SW 1271 (cell line): Measurements from ENCODE around the gene CCDC87.
"Not testable (repeated sequence)": the region's sequence is repeated elsewhere in the genome, so short reads cannot be mapped to it uniquely, and the experiment has no call there.

Source experiments
- DNase-seq, 2 experiments: peaks; one replicate each; lab custom pipeline; 2025; lab: John Stamatoyannopoulos, UW

The CCDC87 gene

DNA sequence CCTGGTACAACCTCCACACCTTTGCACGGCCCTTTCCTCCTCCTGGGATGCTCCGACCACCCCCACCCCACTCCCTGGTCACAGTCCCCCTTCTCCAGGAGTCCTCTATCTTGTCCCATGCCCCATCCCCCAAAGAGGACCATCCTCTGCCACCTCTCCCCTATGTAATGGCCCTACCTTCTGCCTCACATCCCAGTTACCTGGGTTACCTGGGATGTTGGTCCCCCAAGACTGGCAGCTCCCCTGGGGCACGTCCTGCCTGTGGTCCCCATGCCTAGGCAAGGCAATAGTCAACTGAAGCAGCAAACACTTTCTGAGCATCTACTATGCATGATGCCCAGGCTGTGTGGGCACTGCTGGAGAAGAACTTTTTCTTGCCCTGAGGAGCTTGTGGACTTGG lies 37.4 kb downstream of the CCDC87 start:
- DNase-seq: no peak

DNA sequence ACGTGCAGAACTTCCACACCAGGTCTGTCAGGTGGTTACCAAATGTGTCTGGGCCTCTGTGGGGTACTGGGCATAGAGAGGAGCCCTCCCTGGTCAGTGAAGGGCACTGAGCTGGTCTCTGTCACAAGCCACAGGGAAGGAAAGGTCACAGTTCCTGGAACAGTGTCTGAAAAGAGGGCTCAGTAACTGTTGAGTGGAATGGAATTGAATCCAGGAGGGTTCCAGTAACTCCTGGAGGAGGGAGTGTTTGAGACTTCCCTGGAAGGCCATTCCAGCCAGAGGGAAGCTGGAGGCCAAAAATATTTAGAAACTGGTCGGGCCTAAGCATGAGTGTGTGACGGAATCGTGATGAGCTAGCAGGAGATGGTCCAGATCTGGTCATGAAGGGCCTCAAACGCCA lies 38.3 kb downstream of the CCDC87 start:
- no peak for DNase-seq

DNA sequence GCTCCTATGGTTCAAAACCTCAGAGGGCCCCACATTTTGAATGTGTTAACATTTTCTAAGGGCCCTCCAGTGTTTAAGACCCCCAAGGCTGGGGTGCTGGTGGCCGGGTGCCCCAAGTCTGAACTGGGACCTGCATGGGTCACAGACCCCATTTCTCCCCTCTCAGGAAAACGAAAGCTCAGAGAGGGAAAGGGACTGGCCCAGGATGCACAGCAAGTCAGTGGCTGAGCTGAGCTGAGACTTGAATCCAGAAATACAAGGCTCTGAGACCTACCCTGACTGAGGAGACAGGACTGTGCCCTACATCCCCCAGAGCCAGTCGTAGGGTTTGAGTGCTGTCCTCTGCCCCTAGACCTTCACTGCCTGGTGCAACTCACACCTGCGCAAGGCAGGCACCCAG lies 42.0 kb downstream of the CCDC87 start:
- no peak for DNase-seq

DNA sequence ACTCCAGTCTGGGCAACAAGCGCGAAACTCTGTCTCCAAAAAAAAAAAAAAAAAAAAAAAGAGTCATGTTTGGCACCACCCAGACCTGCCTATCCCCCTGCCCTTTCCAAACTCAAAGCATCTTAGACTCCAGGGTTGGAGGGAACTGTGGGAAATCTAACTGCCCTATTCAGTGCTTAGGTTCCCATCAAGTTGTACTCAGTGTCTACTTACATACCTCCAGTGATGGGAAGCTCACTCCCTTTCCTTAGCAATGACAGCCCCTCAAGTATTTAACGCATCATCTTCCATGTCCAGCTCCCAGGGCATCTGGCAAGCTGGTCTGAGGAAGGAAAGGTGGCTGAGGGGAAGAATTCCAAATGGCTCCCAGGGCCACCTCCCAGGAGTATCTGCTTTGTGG lies 43.2 kb downstream of the CCDC87 start:
- no peak for DNase-seq

DNA sequence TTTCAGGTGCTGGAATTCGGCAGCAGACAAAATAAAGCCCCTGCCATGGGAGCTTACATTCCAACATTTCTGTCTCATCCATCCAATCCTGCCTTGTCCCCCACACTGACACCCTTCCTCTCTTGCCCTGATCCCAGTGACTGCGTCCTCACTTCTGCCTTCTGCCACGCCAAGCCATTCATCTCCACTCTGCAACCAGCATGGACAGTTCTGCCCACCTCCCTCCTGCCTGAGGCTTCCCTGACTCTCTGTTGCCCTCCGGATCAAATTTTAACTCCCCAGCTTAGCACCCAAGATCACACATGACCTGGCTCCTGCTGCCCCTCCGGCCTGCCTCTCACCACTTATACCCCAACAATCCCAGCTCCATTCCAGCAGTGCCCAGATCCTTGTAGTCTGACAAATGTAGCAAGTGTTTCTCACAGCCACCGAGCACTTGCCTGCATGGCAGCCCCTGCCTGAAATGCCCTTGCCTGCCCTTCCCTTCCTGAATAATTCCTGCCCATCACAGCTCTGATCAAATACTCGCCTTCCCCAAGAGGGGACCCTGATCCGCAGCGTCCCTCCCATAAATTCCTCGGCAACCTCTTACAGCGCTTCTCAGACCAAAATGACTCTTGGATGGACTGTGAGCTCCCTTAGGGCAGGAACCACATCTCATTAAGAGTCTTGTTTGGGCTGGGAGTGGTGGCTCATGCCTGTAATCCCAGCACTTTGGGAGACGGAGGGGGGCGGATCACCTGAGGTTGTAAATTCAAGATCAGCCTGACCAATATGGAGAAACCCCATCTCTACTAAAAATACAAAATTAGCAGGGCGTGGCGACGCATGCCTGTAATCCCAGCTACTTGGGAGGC lies 43.9 kb downstream of the CCDC87 start:
- DNase-seq: no peak

DNA sequence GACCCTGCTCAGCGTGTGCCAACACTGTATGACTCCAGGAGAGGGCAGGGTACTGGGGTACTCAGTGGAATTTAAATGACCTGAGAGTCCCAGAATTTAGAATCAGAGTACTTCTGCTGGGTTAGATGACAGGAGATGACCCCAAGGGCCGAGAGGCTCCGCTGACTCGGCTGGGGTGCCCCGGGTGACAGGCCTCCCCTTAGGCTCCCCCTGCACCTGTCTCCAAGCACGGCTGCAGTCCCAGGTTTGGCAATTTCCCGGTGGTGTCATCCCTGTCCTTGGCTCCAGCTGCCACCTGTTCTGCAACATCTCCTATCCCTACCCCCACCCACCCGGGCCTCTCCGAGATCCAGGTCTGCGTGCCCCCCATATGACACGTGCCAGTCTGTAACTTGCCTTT lies 44.8 kb downstream of the CCDC87 start:
- DNase-seq: no peak

DNA sequence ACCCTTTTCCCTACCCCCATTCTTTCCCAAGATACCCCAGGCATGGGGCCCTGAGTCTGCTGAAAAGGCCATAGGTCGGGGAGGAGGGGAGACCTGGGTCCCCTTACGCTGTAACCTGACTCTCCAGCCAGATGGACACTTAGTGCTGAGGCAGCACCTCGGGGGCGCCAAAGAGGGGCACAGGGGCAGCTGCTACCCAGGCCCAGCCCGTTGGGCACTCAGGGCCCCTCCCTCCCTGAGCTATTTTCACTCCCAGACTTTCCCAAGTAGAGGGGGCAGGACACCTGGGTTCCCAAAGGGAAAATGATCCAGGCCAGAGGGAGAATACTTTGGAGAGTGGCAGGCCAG lies 45.2 kb downstream of the CCDC87 start:
- DNase-seq: no peak

DNA sequence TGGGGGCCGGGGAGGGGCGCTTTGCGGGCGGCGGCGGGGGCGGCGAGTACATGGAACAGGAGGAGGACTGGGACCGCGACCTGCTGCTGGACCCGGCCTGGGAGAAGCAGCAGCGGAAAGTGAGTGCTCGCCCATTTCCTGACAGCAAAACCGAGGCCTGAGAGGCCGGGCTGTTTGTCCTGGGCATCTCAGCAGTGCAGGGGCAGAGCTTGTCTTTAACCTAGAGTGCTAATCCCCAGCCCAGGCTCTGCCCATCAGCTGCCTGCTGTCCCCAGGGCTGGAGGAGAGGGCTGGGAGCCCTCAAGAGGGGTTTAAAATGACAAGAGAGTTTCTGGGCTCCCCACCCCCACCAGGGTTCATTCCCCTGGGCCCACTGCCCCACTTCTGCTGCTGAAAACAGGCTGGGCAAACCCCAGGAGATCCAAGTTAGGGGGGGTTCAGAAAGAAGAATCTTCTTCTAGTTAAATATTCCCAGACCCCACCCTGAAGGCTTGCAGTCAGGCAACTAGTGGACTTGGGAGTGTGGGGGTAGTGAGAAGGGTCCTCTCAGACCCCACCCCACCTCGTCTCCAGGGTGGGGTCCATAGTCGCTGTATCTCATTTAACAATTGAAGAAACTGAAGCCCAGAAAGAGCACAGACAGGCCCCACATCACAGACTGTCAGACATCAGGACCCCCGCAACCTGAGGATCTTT lies 45.7 kb downstream of the CCDC87 start:
- no peak for DNase-seq

DNA sequence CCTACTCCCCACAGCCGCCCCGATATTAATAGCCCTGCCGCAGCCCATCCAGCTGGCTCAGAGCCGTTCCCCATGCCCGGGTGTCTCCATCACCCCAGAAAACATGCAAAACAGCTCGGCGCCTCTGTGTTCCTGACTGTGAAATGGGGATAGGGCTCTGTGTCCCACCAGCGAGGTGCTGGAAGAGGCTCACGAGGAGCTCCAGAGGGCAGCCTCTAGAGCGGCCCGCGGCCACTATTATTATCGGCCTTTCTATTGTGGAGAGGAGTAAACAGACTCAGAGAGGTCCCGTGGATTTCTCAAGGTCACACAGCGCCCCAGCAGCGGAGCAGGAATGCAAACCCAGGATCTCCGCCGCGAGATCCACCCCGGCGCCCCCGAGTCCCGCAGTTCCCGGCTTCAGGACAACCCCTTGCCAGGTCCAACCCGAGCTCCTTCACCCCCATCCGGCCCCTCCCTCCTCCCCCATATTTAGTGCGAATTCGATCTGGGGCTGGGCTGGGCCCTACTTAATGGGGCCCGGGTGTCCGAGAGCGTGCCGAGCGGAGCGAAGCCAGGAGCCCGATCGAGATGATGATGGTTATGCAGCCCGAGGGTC lies 46.4 kb downstream of the CCDC87 start, which contains the start of gene ACTN3:
Gene ACTN3, plus strand, starts transcription at position 536 of the 598 bp plus-strand sequence. Its CDS starts 35 bp downstream, at position 571.
- DNase-seq: no peak

DNA sequence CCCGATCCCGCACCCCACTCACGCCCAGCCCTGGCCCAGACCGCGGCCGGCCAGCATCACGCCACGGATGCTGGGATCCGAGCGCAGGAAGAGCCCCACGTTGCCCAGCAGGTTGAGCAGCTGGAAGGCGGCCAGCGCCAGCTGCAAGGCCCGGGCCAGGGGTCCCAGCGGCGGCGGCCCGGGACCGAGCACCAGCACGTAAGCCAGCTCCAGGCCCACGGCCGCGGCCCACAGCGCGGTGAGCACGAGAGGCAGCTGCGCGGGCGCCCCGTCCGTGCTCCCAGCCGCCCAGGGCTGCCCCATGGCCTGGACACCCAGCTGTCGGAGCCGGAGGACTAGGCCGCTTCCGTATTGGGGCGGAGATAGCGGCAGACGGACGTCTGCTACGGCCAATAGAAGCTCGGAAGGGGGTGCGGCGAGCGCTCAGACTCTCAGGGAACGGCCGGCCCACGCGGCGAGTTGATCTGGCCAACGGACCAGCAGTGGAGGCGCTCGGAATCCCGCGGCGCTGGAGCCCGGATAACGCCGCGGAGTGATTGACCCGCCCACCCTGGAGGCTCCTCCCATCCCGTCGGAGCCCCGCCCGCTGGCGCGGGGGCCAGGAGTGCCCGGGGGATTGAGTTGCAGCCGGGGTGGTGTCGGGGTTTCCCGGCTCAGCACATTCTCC lies 47.0 kb downstream of the CCDC87 start, which contains the start of gene ZDHHC24:
Gene ZDHHC24, minus strand, starts transcription at position 348 of the 667 bp plus-strand sequence. Its CDS starts 45 bp downstream, at position 303.
- DNase-seq: peak; percentile 91 to 96

DNA sequence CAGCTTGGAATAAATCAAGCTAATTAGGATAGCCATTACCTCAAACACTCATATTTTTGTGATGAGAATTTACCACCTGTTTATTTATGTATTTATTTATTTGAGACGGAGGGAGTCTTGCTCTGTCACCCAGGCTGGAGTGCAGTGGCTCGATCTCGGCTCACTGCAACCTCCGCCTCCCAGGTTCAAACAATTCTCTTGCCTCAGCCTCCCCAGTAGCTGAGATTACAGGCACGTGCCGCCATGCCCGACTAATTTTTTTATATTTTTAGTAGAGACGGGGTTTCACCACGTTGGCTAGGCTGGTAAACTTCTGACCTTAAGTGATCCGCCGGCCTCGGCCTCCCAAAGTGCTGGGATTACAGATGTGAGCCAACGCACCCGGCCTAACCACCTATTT lies 47.9 kb downstream of the CCDC87 start:
- DNase-seq: not testable (repeated sequence)

DNA sequence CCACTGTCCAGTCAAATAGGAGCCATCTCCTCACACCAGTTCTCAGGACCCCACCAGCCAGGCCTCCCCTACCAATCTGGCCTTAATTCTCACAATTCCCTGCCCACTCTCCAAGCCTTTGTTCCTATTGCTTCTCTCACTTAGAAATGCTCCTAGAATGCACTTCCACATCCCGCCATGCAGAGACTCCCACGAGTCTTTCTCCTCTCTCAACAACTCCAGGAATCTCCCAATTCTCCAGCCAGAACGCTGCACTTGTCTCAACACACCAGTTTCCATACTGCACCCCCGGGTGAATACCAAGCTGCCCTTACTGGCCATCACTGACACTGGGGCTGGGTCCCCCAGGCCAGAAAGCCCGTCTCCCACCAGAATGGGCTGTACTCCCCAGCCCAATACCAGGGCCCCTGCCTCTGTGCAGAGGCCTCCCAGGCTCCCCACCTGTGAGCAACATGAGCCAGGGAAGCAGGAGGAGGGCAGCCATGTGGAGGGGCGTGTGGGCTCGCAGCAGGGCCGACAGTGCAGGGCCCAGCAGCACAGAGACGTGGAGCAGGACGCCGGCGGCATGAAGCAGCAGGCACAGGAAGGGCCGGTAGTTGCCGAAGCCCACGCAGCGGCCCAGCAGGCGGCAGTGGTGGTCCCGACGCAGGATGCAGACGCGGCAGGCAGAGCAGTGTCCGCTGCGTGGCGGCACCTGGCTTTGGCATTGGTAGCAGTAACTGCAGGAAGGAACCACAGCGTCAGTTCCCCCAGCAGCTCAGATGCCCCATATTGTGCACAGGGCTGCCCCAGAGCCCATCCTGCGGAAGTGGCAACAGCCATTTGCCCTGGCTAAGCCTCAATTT lies 49.4 kb downstream of the CCDC87 start:
- no peak for DNase-seq

DNA sequence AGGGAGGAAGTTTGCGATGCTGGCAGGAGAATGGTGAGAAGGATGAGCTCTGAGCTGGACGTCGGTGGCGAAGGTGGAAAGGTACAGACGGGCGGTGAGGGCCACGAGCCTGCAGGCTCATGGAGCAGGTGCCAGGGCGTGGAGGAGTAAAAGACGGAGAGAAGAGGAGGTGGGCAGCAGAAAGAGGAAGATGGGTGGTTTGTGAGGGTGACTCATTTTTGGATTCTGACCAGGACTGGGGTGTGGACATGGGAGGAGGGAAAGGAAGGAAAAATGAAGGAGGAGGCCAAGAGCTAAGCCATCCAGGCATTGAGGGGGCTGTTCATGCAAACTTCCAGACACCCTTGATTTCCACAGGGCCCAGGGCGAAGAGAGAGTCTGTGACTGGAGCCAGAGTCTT lies 50.5 kb downstream of the CCDC87 start:
- no peak for DNase-seq

DNA sequence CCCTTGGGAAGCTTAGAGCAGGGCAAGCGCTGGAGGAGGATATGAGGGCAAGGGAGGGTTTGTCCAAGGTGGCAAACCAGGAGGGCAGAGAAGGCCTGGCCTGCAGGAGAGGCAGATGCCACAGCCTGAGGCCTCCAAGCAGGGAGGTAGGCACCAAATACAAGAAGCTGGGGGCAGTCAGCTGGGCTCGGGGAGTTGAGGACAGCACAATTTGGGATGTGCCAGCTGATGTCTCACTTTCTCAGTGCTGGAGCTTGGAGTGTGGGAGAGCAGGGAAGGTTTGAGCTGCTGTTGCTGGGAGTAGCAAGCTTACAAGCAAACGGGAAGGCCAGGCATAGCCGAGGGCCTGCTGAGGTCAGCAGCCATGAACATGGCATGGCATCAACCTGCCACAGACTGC lies 51.0 kb downstream of the CCDC87 start:
- no peak for DNase-seq

DNA sequence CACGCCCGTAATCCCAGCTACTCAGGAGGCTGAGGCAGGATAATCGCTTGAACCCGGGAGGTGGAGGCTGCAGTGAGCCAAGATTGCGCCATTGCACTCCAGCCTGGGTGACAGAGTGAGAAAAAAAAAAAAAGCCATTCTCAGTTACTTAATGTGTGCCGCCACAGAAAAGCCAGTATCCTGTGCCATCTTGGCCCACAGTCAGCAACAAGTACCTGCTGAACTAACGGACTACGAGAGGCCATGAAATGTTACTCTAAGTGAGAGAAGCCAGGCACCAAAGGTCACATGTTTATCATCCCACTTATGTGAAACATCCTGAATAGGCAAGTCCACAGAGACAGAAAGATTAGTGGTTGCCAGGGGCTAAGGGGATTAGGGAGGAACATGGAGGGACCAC lies 52.3 kb downstream of the CCDC87 start:
- DNase-seq: not testable (repeated sequence)
